Measurements from ENCODE around the gene NDFIP1.

Gene NDFIP1

GRCh38 chr5:142104491-142104890, 4.1 kb upstream of the NDFIP1 start:
- TF ChIP-seq, protein P1, sequence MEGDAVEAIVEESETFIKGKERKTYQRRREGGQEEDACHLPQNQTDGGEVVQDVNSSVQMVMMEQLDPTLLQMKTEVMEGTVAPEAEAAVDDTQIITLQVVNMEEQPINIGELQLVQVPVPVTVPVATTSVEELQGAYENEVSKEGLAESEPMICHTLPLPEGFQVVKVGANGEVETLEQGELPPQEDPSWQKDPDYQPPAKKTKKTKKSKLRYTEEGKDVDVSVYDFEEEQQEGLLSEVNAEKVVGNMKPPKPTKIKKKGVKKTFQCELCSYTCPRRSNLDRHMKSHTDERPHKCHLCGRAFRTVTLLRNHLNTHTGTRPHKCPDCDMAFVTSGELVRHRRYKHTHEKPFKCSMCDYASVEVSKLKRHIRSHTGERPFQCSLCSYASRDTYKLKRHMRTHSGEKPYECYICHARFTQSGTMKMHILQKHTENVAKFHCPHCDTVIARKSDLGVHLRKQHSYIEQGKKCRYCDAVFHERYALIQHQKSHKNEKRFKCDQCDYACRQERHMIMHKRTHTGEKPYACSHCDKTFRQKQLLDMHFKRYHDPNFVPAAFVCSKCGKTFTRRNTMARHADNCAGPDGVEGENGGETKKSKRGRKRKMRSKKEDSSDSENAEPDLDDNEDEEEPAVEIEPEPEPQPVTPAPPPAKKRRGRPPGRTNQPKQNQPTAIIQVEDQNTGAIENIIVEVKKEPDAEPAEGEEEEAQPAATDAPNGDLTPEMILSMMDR (IDR thresholded peaks at IDR 0.05; ENCODE audit: control extremely low read depth, extremely low read depth, low read depth, missing control alignments): no peak
- ChIA-PET POLR2A (no interaction called here), CTCF (interaction anchor here (0.9 kb wide), 1 partner anchor 144 kb away, joined by 3 read pairs; no protein-coding TSS in a partner anchor)
- no peak for DNase-seq (ENCODE audit: extremely low spot score)

DNA sequence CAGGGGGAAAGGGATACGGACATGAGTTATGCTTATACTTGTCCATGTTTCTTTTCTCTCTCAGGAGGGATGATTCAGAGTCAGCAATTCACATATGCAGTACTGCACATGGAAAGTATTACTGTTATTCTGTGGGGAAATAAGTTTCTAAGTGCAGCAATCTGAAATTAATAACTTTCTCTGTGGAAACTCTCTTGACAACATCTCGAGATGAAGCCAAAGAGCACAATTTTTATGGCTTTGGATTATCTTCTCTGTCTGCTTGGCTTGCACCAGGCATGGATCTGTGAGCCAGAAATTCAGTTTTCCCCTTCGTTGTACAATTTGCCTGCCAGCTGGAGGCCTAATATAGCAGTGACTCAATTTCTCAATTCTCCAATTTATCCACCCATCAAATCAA, 2.5 kb upstream of the NDFIP1 start:
- TF ChIP-seq, protein P1 (IDR thresholded peaks at IDR 0.05; ENCODE audit: control extremely low read depth, extremely low read depth, low read depth, missing control alignments): no peak
- ChIA-PET POLR2A (no interaction called here), CTCF (no interaction called here)
- DNase-seq (ENCODE audit: extremely low spot score): no peak

DNA sequence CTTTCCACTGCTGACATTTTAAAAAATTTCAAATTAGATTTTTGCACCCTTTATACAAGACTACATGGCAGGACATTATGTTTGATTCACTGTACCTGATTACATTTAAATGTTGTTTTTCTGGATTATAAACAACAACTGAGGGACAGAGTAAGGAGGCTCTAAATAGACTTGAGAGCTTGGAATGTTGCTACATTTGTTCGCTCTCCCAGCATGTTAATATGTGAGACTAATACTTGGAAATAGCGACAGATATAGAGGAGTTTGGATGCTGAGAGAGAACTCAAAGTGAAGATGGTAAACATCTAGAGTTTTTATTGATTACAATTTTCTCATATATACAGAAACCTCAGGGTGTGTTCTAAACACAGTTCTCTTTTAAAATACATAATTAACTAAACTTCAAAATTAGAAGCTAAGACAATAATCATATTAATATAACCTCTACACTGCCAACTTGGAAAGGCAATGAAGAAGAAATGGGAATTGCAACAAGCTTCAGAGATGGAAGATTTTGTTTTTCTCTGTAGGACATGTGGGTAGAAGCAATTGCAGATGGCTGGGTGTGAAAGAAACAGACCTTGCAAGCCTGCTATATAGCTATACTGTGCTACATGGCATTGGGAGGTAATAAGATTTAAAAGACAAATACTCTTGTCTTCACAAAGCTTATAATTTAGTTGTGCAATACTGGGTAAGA, 1.4 kb upstream of the NDFIP1 start:
- TF ChIP-seq, protein P1 (IDR thresholded peaks at IDR 0.05; ENCODE audit: control extremely low read depth, extremely low read depth, low read depth, missing control alignments): no peak
- CTCF ChIA-PET: interaction anchor here (0.8 to 1.5 kb wide), 6 partner anchors 16 to 415 kb away, joined by 3 to 4 read pairs (median 3); partner anchors contain the start of gene RNF14
- DNase-seq (ENCODE audit: extremely low spot score): no peak
- POLR2A ChIA-PET: no interaction called here

DNA sequence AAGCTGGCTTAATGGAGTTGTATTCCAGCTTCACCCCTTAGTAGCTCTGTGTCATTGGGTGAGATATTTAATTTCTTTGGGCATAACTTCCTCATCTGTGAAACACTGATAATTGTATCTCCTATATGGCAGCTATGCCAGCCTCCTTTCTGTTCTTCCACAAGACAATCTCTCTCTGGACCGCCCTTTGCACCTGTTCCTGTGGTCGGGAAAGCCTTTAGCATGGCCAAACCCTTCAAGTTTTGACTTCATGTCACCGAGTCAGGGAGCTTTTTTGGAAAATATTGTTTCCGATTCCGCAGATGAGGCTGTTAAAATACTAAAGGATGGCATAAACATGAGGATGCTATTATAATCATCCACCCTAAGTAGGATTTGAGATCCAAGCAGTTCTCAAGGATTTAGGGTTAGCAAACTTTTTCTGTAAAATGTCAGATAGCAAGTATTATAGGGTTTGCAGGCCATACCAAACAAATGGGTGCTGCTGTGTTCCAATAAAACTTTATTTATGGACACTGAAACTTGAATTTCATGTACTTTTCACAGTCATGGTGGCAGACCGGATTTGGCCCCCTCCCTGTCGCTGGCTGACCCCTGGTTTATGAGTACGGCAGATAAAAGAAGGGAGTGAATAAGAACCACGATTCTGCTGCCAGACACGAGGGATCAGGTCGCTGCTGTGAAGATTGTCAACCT, 695 bp upstream of the NDFIP1 start:
- POLR2A ChIA-PET: no interaction called here
- no peak for DNase-seq (ENCODE audit: extremely low spot score)
- TF ChIP-seq, protein P1 (IDR thresholded peaks at IDR 0.05; ENCODE audit: control extremely low read depth, extremely low read depth, low read depth, missing control alignments): no peak
- CTCF ChIA-PET: interaction anchor here (0.8 to 1.5 kb wide), 7 partner anchors 15 to 416 kb away, joined by 3 to 4 read pairs (median 3); partner anchors contain the start of gene RNF14

- CTCF ChIA-PET: interaction anchor here (1.2 kb wide), 1 partner anchor 230 kb away, joined by 3 read pairs; no protein-coding TSS in a partner anchor
These were observed 909 bp downstream of the NDFIP1 start for GRCh38 chr5:142109331-142110045.

More at GRCh38 chr5:142109331-142110045, 909 bp downstream of the NDFIP1 start:
- DNase-seq (ENCODE audit: extremely low spot score): no peak
- TF ChIP-seq, protein P1 (IDR thresholded peaks at IDR 0.05; ENCODE audit: control extremely low read depth, extremely low read depth, low read depth, missing control alignments): no peak
- POLR2A ChIA-PET: interaction anchor here (0.6 kb wide), 1 partner anchor 152 kb away, joined by 3 read pairs; no protein-coding TSS in a partner anchor

All from GM10248 (cell line).